ENCODE results near the gene GPR173.

DNA sequence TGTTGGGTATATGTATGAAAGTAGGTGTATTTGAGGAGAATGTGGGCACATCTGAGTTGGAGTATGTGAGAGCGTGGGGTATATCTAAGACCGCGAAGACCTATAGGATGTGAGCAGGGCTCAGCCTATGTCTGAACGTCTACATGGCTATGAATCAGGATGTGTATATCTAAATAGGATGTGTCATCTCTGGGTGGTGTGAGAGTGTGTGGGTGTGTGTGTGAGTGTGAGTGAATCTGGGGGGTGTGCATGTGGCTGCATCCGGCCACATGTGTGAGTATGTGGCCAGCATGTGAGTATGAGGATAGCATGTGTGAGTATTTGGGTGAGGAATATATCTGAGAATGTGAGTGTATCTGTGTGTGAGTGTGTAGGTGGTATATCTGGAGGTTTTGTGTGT lies 7.7 kb downstream of the GPR173 start:
- TF ChIP-seq, protein P1, sequence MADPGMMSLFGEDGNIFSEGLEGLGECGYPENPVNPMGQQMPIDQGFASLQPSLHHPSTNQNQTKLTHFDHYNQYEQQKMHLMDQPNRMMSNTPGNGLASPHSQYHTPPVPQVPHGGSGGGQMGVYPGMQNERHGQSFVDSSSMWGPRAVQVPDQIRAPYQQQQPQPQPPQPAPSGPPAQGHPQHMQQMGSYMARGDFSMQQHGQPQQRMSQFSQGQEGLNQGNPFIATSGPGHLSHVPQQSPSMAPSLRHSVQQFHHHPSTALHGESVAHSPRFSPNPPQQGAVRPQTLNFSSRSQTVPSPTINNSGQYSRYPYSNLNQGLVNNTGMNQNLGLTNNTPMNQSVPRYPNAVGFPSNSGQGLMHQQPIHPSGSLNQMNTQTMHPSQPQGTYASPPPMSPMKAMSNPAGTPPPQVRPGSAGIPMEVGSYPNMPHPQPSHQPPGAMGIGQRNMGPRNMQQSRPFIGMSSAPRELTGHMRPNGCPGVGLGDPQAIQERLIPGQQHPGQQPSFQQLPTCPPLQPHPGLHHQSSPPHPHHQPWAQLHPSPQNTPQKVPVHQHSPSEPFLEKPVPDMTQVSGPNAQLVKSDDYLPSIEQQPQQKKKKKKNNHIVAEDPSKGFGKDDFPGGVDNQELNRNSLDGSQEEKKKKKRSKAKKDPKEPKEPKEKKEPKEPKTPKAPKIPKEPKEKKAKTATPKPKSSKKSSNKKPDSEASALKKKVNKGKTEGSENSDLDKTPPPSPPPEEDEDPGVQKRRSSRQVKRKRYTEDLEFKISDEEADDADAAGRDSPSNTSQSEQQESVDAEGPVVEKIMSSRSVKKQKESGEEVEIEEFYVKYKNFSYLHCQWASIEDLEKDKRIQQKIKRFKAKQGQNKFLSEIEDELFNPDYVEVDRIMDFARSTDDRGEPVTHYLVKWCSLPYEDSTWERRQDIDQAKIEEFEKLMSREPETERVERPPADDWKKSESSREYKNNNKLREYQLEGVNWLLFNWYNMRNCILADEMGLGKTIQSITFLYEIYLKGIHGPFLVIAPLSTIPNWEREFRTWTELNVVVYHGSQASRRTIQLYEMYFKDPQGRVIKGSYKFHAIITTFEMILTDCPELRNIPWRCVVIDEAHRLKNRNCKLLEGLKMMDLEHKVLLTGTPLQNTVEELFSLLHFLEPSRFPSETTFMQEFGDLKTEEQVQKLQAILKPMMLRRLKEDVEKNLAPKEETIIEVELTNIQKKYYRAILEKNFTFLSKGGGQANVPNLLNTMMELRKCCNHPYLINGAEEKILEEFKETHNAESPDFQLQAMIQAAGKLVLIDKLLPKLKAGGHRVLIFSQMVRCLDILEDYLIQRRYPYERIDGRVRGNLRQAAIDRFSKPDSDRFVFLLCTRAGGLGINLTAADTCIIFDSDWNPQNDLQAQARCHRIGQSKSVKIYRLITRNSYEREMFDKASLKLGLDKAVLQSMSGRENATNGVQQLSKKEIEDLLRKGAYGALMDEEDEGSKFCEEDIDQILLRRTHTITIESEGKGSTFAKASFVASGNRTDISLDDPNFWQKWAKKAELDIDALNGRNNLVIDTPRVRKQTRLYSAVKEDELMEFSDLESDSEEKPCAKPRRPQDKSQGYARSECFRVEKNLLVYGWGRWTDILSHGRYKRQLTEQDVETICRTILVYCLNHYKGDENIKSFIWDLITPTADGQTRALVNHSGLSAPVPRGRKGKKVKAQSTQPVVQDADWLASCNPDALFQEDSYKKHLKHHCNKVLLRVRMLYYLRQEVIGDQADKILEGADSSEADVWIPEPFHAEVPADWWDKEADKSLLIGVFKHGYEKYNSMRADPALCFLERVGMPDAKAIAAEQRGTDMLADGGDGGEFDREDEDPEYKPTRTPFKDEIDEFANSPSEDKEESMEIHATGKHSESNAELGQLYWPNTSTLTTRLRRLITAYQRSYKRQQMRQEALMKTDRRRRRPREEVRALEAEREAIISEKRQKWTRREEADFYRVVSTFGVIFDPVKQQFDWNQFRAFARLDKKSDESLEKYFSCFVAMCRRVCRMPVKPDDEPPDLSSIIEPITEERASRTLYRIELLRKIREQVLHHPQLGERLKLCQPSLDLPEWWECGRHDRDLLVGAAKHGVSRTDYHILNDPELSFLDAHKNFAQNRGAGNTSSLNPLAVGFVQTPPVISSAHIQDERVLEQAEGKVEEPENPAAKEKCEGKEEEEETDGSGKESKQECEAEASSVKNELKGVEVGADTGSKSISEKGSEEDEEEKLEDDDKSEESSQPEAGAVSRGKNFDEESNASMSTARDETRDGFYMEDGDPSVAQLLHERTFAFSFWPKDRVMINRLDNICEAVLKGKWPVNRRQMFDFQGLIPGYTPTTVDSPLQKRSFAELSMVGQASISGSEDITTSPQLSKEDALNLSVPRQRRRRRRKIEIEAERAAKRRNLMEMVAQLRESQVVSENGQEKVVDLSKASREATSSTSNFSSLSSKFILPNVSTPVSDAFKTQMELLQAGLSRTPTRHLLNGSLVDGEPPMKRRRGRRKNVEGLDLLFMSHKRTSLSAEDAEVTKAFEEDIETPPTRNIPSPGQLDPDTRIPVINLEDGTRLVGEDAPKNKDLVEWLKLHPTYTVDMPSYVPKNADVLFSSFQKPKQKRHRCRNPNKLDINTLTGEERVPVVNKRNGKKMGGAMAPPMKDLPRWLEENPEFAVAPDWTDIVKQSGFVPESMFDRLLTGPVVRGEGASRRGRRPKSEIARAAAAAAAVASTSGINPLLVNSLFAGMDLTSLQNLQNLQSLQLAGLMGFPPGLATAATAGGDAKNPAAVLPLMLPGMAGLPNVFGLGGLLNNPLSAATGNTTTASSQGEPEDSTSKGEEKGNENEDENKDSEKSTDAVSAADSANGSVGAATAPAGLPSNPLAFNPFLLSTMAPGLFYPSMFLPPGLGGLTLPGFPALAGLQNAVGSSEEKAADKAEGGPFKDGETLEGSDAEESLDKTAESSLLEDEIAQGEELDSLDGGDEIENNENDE (IDR thresholded peaks at IDR 0.05; ENCODE audit: insufficient replicate concordance, low read length): no peak
- TF ChIP-seq, protein P2, sequence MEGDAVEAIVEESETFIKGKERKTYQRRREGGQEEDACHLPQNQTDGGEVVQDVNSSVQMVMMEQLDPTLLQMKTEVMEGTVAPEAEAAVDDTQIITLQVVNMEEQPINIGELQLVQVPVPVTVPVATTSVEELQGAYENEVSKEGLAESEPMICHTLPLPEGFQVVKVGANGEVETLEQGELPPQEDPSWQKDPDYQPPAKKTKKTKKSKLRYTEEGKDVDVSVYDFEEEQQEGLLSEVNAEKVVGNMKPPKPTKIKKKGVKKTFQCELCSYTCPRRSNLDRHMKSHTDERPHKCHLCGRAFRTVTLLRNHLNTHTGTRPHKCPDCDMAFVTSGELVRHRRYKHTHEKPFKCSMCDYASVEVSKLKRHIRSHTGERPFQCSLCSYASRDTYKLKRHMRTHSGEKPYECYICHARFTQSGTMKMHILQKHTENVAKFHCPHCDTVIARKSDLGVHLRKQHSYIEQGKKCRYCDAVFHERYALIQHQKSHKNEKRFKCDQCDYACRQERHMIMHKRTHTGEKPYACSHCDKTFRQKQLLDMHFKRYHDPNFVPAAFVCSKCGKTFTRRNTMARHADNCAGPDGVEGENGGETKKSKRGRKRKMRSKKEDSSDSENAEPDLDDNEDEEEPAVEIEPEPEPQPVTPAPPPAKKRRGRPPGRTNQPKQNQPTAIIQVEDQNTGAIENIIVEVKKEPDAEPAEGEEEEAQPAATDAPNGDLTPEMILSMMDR (IDR thresholded peaks at IDR 0.05; ENCODE audit: control extremely low read depth in 1 of 3, insufficient read depth in 1 of 3, low read depth in 1 of 3, low read length in 3 of 3): no peak
